ENCODE measurements around the gene IRF2BPL.

The IRF2BPL gene

GRCh38 chr14:77028384-77029231 is at the start of gene IRF2BPL:
Gene IRF2BPL (minus strand): TSS chr14:77028708. CDS start chr14:77027792, 916 bp downstream.
- peak; percentile 97 for DNase-seq

- DNase-seq: no peak
Observed at GRCh38 chr14:77077040-77077439, 48.5 kb upstream of the IRF2BPL start.

GRCh38 chr14:77076113-77076631 is 47.7 kb upstream of the IRF2BPL start:
- DNase-seq: peak; percentile 49

GRCh38 chr14:77074969-77075368 is 46.5 kb upstream of the IRF2BPL start:
- DNase-seq: no peak

- DNase-seq: no peak
Observed at GRCh38 chr14:77071938-77072388, 43.5 kb upstream of the IRF2BPL start.

GRCh38 chr14:77069551-77069950 is 41.0 kb upstream of the IRF2BPL start:
- no peak for DNase-seq

- peak; percentile 66 for DNase-seq
Observed at GRCh38 chr14:77068517-77069200, 40.2 kb upstream of the IRF2BPL start.

GRCh38 chr14:77067632-77068516 is 39.4 kb upstream of the IRF2BPL start:
- DNase-seq: peak; percentile 83

GRCh38 chr14:77066578-77067172 is 38.2 kb upstream of the IRF2BPL start:
- DNase-seq: no peak

GRCh38 chr14:77065851-77066577 is 37.5 kb upstream of the IRF2BPL start:
- DNase-seq: no peak

- DNase-seq: no peak
Observed at GRCh38 chr14:77064521-77065178, 36.1 kb upstream of the IRF2BPL start.

GRCh38 chr14:77063571-77064171 is 35.2 kb upstream of the IRF2BPL start:
- no peak for DNase-seq

GRCh38 chr14:77062261-77062660 is 33.8 kb upstream of the IRF2BPL start:
- no peak for DNase-seq

GRCh38 chr14:77061630-77062257 is 33.2 kb upstream of the IRF2BPL start:
- no peak for DNase-seq

- DNase-seq: peak; percentile 9
Observed at GRCh38 chr14:77059276-77059915, 30.9 kb upstream of the IRF2BPL start.

- DNase-seq: no peak
Observed at GRCh38 chr14:77058785-77059184, 30.3 kb upstream of the IRF2BPL start.

- DNase-seq: peak; percentile 19
Observed at GRCh38 chr14:77058117-77058516, 29.6 kb upstream of the IRF2BPL start.

- DNase-seq: no peak
Observed at GRCh38 chr14:77055981-77056380, 27.5 kb upstream of the IRF2BPL start.

GRCh38 chr14:77055306-77055705 is 26.8 kb upstream of the IRF2BPL start:
- DNase-seq: no peak

Measured in NCI-H82 (cell line).